ENCODE data around the gene CARF.

CARF gene

DNA sequence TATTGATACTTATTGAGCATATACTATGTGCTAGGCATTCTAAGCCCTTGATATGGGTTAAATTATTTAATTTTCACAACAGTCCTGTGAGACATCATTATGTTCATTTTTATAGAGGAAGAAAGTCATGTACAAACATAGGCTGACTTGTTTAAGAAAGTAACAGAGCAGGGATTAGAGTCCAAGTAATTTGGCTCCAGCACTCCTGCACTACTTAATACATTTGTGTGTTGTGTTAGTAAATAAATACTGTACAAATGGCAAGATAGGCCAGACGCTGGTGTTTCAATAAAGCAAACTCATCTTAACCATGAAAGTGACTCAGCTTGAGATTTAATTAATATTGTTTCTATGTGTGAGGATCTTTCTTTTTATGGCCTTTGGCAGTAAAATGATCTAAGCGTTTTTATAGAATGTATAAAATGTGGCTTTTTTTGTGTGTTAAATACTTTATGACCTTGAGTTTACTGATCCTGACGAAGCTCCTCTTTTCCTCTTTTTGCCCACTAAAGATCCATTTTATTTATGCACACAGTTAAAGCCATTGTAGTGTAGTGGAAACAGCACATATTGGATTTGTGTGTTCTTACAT, 123.9 kb downstream of the CARF start:
- Histone ChIP-seq H3K4me1 (no peaks in the 10 kb centered on the region), H3K4me2 (no peak overlapping the region), H3K27ac (no peak overlapping the region), H3K27me3 (no peaks in the 10 kb centered on the region), H3K9me3 (no peaks in the 10 kb centered on the region), H3K4me3 (no peak overlapping the region), H3K36me3 (no peaks in the 10 kb centered on the region), H4K20me1 (no peaks in the 10 kb centered on the region), H3K9ac (no peak overlapping the region)
- no peak for TF ChIP-seq Cebpa-rat (IDR thresholded peaks at IDR 0.05)
